PC-3 (cell line): ENCODE results near the gene ADAT3. TPM values are rescaled to one million over a fixed set of nuclear protein-coding genes. Genes with fewer than 3 reads are reported as not detected.

ENCODE experiments used
- ATAC-seq: fragments of 200-7000 bp; cut with Tn5 transposase; 2 replicates; pipeline ENCODE4 v1.9.1; 2020; ENCODE audit warnings: mild to moderate bottlenecking, moderate library complexity
- BruUV-seq: library from RNA; stranded (reverse); fragments of 400-500 nt; replicated peaks from 2 replicates; lab custom pipeline; 2021; lab: Mats Ljungman, UMichigan
- CTCF ChIA-PET: fragments of 300-600 bp; sonication (Branson Sonifier 250); formaldehyde crosslinking; loops from one replicate; lab custom pipeline; 2022; ENCODE audit warnings: antibody characterized with exemption; lab: Charles Lee
- POLR2A ChIA-PET: fragments of 300-600 bp; sonication (Branson Sonifier 250); formaldehyde crosslinking; loops from one replicate; lab custom pipeline; 2022; ENCODE audit warnings: antibody characterized with exemption; ENCODE audit not compliant: unreplicated experiment; lab: Charles Lee
- DNase-seq: peaks from one replicate; pipeline ENCODE4 v3.0.0-alpha.2; 2015
- H2AFZ ChIP-seq: fragments of 300-600 bp; sonication (generic); 2 replicates; pipeline ENCODE4 v1.6.0; 2016; ENCODE audit warnings: antibody characterized with exemption, low read length
- H3F3A ChIP-seq: fragments of 300-600 bp; sonication (generic); one replicate; pipeline ENCODE4 v1.6.0; 2017; ENCODE audit warnings: antibody characterized with exemption, low read length, control low read depth, mild to moderate bottlenecking; ENCODE audit not compliant: unreplicated experiment
- H3K27ac ChIP-seq: fragments of 300-600 bp; sonication (generic); 2 replicates; pipeline ENCODE4 v1.5.1; 2016; ENCODE audit warnings: mild to moderate bottlenecking, low read length
- H3K27me3 ChIP-seq: fragments of 300-600 bp; sonication (generic); 2 replicates; pipeline ENCODE4 v1.6.1; 2016; ENCODE audit warnings: low read length, mixed read lengths
- H3K36me3 ChIP-seq: fragments of 300-600 bp; sonication (generic); 2 replicates; pipeline ENCODE4 v1.6.1; 2016; ENCODE audit warnings: low read depth, mixed run types, low read length, mixed read lengths
- H3K4me1 ChIP-seq: fragments of 300-600 bp; sonication (generic); 2 replicates; pipeline ENCODE4 v1.5.1; 2016; ENCODE audit warnings: low read length; ENCODE audit not compliant: insufficient read depth
- H3K4me2 ChIP-seq: fragments of 300-600 bp; sonication (generic); 2 replicates; pipeline ENCODE4 v1.6.0; 2016; ENCODE audit warnings: low read length
- H3K4me3 ChIP-seq: fragments of 300-600 bp; sonication (generic); 2 replicates; pipeline ENCODE4 v1.5.1; 2016; ENCODE audit warnings: mild to moderate bottlenecking, low read length, mixed read lengths
- H3K79me2 ChIP-seq: fragments of 300-600 bp; sonication (generic); 2 replicates; pipeline ENCODE4 v1.6.1; 2017; ENCODE audit warnings: low read length, mixed read lengths
- H3K9ac ChIP-seq: fragments of 300-600 bp; sonication (generic); 2 replicates; pipeline ENCODE4 v1.6.0; 2016; ENCODE audit warnings: mild to moderate bottlenecking, low read length
- H3K9me2 ChIP-seq: fragments of 300-600 bp; sonication (generic); replicated peaks from 2 replicates; pipeline ENCODE4 v1.6.1; 2016; ENCODE audit warnings: mixed run types, low read length, mixed read lengths
- H3K9me3 ChIP-seq: fragments of 300-600 bp; sonication (generic); 2 replicates; pipeline ENCODE4 v1.6.1; 2016; ENCODE audit warnings: low read length, mixed read lengths
- H4K20me1 ChIP-seq: fragments of 300-600 bp; sonication (generic); 2 replicates; pipeline ENCODE4 v1.6.1; 2016; ENCODE audit warnings: low read length, mixed read lengths
- CTCF ChIP-seq: fragments of 300-600 bp; sonication (generic); conservative IDR thresholded peaks from 2 replicates; pipeline ENCODE4 v1.5.1; 2017; ENCODE audit warnings: antibody characterized with exemption, low read depth, mild to moderate bottlenecking, low read length
- EZH2 ChIP-seq: fragments of 300-600 bp; sonication (generic); IDR thresholded peaks from one replicate; pipeline ENCODE4 v1.6.1; 2017; ENCODE audit warnings: antibody characterized with exemption, mild to moderate bottlenecking, low read length; ENCODE audit not compliant: unreplicated experiment
- EZH2phosphoT487 ChIP-seq: fragments of 300-600 bp; sonication (generic); IDR thresholded peaks from 2 replicates; pipeline ENCODE4 v1.6.1; 2018; ENCODE audit warnings: mild to moderate bottlenecking, antibody characterized with exemption, low read length, borderline replicate concordance
- intact Hi-C: fragments of 100-400 bp; cut with micrococcal nuclease; formaldehyde crosslinking; loops from 2 replicates; pipeline ENCODE4 v1.9.0; 2023
- total RNA-seq: library from RNA; depleted of rRNA; stranded (reverse); fragments of >200 nt; gene quantifications from 2 replicates; pipeline ENCODE4 v1.2.3, GENCODE V29; 2014

The ADAT3 gene
- total RNA-seq, 1 experiment from 2014 or later, result 8.4 TPM

GRCh38 chr19:1882786-1883692 is 22.2 kb upstream of the ADAT3 start:
- Histone ChIP-seq H3K4me3 (peak overlapping the region; percentile 82), H3K4me1 (peaks cover 8% of the 10 kb centered on the region), H3K27me3 (no peaks in the 10 kb centered on the region), H3K4me2 (peak overlapping the region; percentile 100), H3K36me3 (no peaks in the 10 kb centered on the region), H3K27ac (no peak overlapping the region), H4K20me1 (peaks cover 14% of the 10 kb centered on the region; the same call in 1 of the 2 replicates), H2AFZ (no peak overlapping the region), H3K9me3 (no peaks in the 10 kb centered on the region), H3K9ac (no peak overlapping the region), H3K9me2 (no peaks in the 10 kb centered on the region), H3K79me2 (peaks cover 33% of the 10 kb centered on the region), H3F3A (no peaks in the 10 kb centered on the region)
- POLR2A ChIA-PET, result no interaction called here
- ATAC-seq, result no peak
- no peak for TF ChIP-seq CTCF
- TF ChIP-seq EZH2phosphoT487, result no peak
- TF ChIP-seq EZH2, result no peak
- CTCF ChIA-PET, result no interaction called here
- intact Hi-C loops, result no loop called here
- BruUV-seq, result no TSS peak
- DNase-seq, result no peak

- H3F3A ChIP-seq, result no peaks in the 10 kb centered on the region
- no peak for TF ChIP-seq EZH2phosphoT487
- no peak for TF ChIP-seq EZH2
- no peak for TF ChIP-seq CTCF
- DNase-seq (no peak), ATAC-seq (peak; percentile 14; the same call in 1 of the 2 replicates)
- peaks cover 8% of the 10 kb centered on the region for H3K4me1 ChIP-seq
- H3K27ac ChIP-seq, result no peak overlapping the region
- POLR2A ChIA-PET, result no interaction called here
- CTCF ChIA-PET, result no interaction called here
- no peaks in the 10 kb centered on the region for H3K9me3 ChIP-seq
- no TSS peak for BruUV-seq
- peaks cover 33% of the 10 kb centered on the region for H3K79me2 ChIP-seq
- H3K27me3 ChIP-seq, result no peaks in the 10 kb centered on the region
- no peaks in the 10 kb centered on the region for H3K36me3 ChIP-seq
- H3K4me3 ChIP-seq, result peak overlapping the region; percentile 82
- peaks cover 14% of the 10 kb centered on the region; the same call in 1 of the 2 replicates for H4K20me1 ChIP-seq
- H3K4me2 ChIP-seq, result peak overlapping the region; percentile 100
- intact Hi-C loops, result no loop called here
- no peak overlapping the region for H2AFZ ChIP-seq
- no peaks in the 10 kb centered on the region for H3K9me2 ChIP-seq
- H3K9ac ChIP-seq, result peak overlapping the region; percentile 83; the same call in 1 of the 2 replicates
Observed at GRCh38 chr19:1883784-1884183, 21.4 kb upstream of the ADAT3 start.
